ENCODE data around the gene ROGDI. TPM values are rescaled to one million over a fixed set of nuclear protein-coding genes. Genes with fewer than 3 reads are reported as not detected.

Gene ROGDI
- 1 to 10 TPM; 5.5 to 9.3 (median 8.0) TPM for total RNA-seq

DNA sequence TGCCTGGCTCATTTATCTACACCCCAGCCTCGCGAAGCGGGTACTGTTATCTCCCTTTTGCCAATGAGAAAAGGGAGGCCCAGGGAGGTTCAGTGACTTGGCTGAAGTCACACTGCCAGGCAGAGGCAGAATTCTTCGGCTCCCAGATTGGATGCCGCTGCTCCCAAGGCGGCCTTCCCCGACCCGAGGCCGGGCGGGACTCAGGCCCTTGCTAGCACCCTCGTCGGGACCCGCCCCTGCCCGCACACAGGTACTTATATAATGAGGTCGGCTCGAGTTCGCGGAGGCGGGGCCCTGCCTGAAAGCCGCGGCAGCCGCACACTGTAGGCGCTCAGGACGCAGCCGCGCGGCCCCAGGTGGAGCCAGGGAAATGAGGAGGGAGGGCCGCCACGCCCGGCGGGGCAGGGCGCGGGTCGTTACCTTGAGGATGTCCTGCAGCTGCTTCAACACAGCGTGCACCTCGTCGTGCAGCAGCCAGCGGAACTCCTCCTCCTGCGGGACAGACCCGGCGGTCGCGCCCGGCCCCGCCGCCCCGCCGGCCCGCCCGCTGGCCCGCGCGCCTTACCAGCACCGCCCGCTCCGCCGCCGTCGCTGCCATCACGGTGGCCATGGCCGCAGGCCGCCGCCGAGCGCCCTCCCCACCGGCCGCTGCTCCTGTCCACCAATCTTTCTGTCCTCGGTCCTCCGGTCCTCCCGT lies at the start of gene ROGDI:
ROGDI (minus strand) TSS at position 672 of the 697 bp plus-strand sequence; CDS start at position 610, 62 bp downstream.
- TF ChIP-seq, protein P1, sequence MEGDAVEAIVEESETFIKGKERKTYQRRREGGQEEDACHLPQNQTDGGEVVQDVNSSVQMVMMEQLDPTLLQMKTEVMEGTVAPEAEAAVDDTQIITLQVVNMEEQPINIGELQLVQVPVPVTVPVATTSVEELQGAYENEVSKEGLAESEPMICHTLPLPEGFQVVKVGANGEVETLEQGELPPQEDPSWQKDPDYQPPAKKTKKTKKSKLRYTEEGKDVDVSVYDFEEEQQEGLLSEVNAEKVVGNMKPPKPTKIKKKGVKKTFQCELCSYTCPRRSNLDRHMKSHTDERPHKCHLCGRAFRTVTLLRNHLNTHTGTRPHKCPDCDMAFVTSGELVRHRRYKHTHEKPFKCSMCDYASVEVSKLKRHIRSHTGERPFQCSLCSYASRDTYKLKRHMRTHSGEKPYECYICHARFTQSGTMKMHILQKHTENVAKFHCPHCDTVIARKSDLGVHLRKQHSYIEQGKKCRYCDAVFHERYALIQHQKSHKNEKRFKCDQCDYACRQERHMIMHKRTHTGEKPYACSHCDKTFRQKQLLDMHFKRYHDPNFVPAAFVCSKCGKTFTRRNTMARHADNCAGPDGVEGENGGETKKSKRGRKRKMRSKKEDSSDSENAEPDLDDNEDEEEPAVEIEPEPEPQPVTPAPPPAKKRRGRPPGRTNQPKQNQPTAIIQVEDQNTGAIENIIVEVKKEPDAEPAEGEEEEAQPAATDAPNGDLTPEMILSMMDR (IDR thresholded peaks at IDR 0.05): no peak
- ATAC-seq (ENCODE audit: low FRiP score): peak; percentile 55
- peak; percentile 59 for DNase-seq (ENCODE audit: low spot score)

- TF ChIP-seq, protein P1 (IDR thresholded peaks at IDR 0.05): no peak
- no peak for ATAC-seq (ENCODE audit: low FRiP score)
- DNase-seq (ENCODE audit: low spot score): no peak
These were observed 47.8 kb upstream of the ROGDI start for GRCh38 chr16:4850211-4850610.

DNA sequence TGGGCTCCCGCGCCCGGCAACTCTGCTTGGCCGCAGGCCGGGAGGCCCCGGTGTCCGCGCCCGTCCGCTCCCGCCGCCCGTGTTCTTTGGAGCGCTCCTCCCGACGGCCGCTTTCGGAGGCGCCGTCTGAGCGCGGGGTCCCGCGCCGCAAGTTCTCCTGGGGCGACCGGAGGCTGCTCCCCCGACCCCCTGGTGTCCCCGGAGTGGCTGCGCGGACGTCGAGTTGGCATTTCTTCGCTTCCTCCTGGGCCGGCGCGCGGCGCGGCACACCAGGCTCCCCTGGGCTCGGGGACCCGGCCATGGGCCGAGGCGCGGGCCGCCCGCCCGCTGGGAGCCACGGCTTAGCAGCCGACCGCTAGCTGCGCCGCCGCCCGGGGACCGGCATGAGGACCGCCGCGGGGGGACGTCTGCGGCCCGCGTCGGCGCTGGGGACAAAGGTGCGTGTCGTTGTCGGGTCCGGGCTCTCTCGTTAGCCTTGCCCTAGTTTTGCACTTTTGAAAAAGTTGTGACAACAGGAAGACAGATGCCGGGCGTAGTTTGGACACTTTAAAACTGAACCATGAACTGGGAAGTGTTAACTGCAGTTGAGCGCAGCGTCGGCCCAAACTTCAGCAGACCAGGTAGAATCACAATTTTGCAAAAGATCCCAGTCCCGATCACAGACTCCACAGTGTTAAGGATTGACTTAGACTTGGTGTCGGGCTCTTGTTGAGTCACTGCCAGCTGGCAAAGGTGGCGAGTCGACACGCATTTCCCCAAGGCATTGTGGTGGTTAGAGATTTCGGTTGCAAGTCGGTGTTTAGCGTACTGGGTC lies 45.5 kb upstream of the ROGDI start:
- TF ChIP-seq, protein P1 (IDR thresholded peaks at IDR 0.05): no peak
- DNase-seq (ENCODE audit: low spot score): peak; percentile 33
- peak; percentile 37 for ATAC-seq (ENCODE audit: low FRiP score)

DNA sequence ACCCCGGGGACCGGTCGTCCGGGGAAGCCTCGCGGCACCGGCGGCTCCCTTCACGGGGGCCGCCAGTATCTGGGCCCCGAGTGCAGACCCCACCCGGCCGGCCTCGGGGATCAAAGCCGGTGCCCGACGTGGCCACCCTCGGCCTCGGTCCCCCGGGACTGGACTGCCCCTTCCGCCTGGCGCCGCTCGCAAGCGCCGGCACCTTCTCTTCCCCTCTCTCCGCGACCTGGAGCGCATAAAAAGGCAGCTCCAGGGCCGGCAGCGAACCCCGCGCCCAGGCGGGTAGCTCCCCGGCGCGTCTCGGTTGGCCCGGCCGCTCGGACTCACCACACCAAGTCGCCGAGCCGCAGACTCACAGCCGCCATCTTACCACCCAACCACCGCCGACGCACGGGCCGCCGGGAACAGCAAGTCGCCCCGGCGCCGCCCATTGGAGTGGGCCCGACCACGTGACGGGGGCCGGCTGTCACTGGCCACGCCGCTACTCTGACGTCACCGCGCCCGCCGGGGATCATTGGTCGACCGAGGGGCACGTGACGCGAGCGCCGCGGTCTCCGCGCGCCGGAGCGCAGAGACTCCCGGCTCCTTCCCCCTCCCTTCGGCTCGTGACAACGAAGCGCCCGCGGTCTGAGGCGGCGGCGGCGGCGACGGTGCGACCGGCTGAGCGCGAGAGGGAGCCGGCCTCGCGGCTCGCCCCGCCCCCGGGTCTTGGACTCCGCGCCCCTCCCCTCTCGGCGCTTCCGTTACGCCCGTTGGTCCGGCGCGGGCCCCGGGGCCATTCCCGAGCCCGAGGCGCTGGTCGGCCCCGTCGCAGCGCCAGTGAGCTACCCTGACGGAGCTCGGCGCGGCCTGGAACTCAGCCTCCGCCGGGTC lies 44.7 kb upstream of the ROGDI start, which contains the start of the genes GLYR1 and UBN1:
GLYR1 (minus strand) TSS at position 388 of the 873 bp plus-strand sequence; CDS start at position 365, 23 bp downstream.
UBN1 (plus strand) TSS at position 581 of the 873 bp plus-strand sequence. CDS start 5,437 bp downstream, outside the sequence.
- DNase-seq (ENCODE audit: low spot score): peak; percentile 99
- TF ChIP-seq, protein P1 (IDR thresholded peaks at IDR 0.05): no peak
- peak; percentile 94 for ATAC-seq (ENCODE audit: low FRiP score)

DNA sequence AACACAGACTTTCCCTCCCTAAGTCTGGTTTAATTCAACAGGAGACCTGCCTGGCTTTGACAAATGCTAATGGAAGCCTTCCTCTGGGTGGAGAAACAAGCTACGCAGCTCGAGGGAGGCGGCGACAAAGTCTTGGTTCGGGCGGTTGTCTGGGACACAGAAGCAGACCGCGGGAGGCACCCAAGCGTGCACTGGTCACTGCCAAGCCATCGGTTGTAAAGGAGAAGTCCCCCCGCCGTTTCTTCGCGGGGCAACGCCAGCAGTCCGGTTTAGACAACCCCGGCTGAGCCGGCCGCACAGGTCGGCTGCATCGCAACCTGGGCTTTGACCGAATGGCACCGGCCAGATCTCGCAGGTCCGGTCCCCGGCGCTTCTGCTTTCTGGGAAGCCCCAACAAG lies 44.1 kb upstream of the ROGDI start:
- peak; percentile 2 for ATAC-seq (ENCODE audit: low FRiP score)
- TF ChIP-seq, protein P1 (IDR thresholded peaks at IDR 0.05): no peak
- DNase-seq (ENCODE audit: low spot score): peak; percentile 40

DNA sequence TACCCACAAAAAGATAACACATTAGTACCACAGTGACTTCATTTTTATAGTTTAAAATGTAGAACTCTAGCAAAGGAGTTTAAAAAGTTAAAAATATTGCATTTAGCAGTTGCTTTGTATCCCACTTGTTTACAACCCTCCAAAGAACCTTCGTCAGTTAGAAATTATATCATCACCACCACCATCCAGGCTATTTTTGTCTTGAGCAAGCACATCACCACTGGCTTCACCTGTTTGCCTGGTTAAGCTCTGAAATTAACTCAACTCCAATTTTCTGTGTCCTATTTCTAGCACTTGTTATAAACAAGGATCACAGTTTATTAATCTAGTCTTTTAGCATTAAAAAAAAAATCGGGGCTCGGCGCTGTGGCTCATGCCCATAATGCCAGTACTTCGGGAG lies 38.6 kb upstream of the ROGDI start:
- TF ChIP-seq, protein P1 (IDR thresholded peaks at IDR 0.05): no peak
- no peak for ATAC-seq (ENCODE audit: low FRiP score)
- DNase-seq (ENCODE audit: low spot score): no peak
